Kidney epithelial cell (primary cell): Measurements from ENCODE around the gene OR6K6. TPM values are rescaled to one million over a fixed set of nuclear protein-coding genes. Genes with fewer than 3 reads are reported as not detected.

Source experiments
- DNase-seq: peaks from one replicate; pipeline ENCODE4 v3.0.0-alpha.2; 2010; ENCODE audit warnings: low read depth
- H3K27me3 ChIP-seq: 2 replicates; pipeline ENCODE4 v1.6.0; 2011; ENCODE audit warnings: low read length; ENCODE audit not compliant: control insufficient read depth, insufficient read depth
- H3K36me3 ChIP-seq: 2 replicates; pipeline ENCODE4 v1.5.1; 2011; ENCODE audit warnings: low read length; ENCODE audit not compliant: control insufficient read depth, insufficient read depth
- H3K4me3 ChIP-seq: 2 replicates; pipeline ENCODE4 v1.5.1; 2011; ENCODE audit warnings: low read depth, mild to moderate bottlenecking, control low read depth, low read length
- CTCF ChIP-seq: IDR thresholded peaks from 2 replicates; pipeline ENCODE4 v1.5.1; 2011; ENCODE audit warnings: mild to moderate bottlenecking, moderate library complexity, low read length, control low read depth, inconsistent platforms; ENCODE audit not compliant: insufficient read depth, poor library complexity, severe bottlenecking
- total RNA-seq: library from RNA; depleted of rRNA; stranded (reverse); fragments of >200 nt; gene quantifications from 2 replicates; pipeline ENCODE4 v1.2.3, GENCODE V29; 2015

The OR6K6 gene
- total RNA-seq, 1 donor from 2014 or later: not detected

- no peak for TF ChIP-seq CTCF
- DNase-seq: no peak
- Histone ChIP-seq H3K27me3 (peaks cover 2% of the 10 kb centered on the region), H3K4me3 (no peak overlapping the region), H3K36me3 (no peaks in the 10 kb centered on the region)
These were observed 34.9 kb upstream of the OR6K6 start for GRCh38 chr1:158719664-158720063.

- no peak for DNase-seq
- Histone ChIP-seq H3K27me3 (peaks cover 2% of the 10 kb centered on the region), H3K4me3 (no peak within 1 kb of the TSS), H3K36me3 (no peaks in the 10 kb centered on the region)
- TF ChIP-seq CTCF: no peak
These were observed 33.9 kb upstream of the OR6K6 start, which contains the start of gene OR6K3 for GRCh38 chr1:158720620-158721019. Gene OR6K3 (minus strand): TSS chr1:158720720. CDS start chr1:158718115, 2,605 bp downstream.

- no peak for TF ChIP-seq CTCF
- DNase-seq: no peak
- Histone ChIP-seq H3K27me3 (peaks cover 2% of the 10 kb centered on the region), H3K36me3 (no peaks in the 10 kb centered on the region), H3K4me3 (no peak overlapping the region)
These were observed 30.1 kb upstream of the OR6K6 start for GRCh38 chr1:158724442-158724841.

GRCh38 chr1:158728510-158729225 is 25.9 kb upstream of the OR6K6 start:
- no peak for TF ChIP-seq CTCF
- DNase-seq: no peak
- Histone ChIP-seq H3K27me3 (peaks cover 2% of the 10 kb centered on the region), H3K36me3 (no peaks in the 10 kb centered on the region), H3K4me3 (no peak overlapping the region)

GRCh38 chr1:158730453-158730852 is 24.1 kb upstream of the OR6K6 start:
- no peak for DNase-seq
- no peak overlapping the region for H3K4me3 ChIP-seq
- H3K36me3 ChIP-seq: no peaks in the 10 kb centered on the region
- no peak for TF ChIP-seq CTCF
- H3K27me3 ChIP-seq: no peaks in the 10 kb centered on the region

GRCh38 chr1:158731707-158732106 is 22.8 kb upstream of the OR6K6 start:
- no peak overlapping the region for H3K4me3 ChIP-seq
- no peaks in the 10 kb centered on the region for H3K36me3 ChIP-seq
- TF ChIP-seq CTCF: no peak
- DNase-seq: no peak
- H3K27me3 ChIP-seq: no peaks in the 10 kb centered on the region
